ENCODE results near the gene SPEM2.
"Not testable (repeated sequence)": the region's sequence is repeated elsewhere in the genome, so short reads cannot be mapped to it uniquely, and the experiment has no call there.

SPEM2 gene

GRCh38 chr17:7443499-7444485 is 18.4 kb downstream of the SPEM2 start:
- DNase-seq = no peak

DNA sequence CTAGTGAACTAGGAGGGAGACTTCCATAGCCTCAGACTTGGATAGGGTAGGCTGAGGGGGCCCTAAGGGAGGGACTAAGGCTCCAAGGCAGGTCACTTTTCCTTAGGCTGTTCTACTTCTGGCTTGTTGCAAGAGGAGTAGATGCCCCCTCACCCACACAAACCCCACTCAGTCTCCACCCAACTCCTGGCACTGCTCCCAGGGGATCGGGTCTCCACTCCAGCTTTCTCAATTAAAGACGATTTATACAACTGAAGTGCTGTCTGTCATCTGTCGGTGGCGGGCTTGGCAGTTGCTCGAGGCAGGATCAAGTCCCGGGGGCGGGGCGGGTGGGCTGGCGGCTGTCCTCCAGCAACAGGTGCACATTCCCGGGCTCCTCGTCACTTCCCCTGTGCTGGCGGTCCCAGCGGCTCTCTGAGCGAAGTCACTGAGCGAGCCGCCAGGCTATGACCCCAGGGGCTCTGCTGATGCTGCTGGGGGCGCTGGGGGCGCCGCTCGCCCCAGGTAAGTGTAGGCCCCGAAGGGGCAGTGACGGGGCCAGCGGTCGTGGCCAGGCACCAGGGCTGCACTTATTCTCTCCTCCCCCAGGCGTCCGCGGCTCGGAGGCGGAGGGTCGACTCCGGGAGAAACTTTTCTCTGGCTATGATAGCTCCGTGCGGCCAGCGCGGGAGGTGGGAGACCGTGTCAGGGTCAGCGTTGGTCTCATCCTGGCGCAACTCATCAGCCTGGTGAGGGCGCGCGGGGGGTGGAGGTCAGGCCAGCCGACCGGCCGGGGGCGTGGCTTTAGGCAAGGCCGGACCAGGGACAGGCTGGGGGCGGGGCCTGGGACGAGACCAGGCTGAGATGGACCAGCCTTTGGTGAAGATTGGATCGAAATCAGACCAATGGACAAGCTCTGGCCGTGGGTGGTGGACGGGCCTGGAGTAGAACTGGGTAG is 19.5 kb downstream of the SPEM2 start, which contains the start of gene CHRNB1:
TSS of gene CHRNB1 (plus strand) at position 380 of the 937 bp plus-strand sequence. CDS start at position 447, 67 bp downstream.
- no peak for DNase-seq

DNA sequence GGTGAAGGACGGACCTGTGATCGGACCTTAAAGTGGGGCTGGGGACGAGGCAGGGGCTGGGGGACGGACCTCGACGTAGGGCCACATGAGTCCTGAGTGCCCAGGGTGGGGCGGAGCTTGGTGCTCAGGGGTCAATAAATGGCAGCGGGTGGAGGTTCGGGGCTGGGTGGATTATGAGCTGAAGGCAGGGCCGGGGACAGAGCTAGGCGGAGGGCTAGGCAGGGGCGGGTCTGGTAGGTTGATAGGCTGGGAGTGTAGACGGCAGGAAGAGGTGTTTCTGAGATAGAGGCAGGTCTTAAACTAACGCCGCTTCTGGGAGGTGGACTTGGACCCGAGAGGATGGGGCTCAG is 20.2 kb downstream of the SPEM2 start:
- no peak for DNase-seq

DNA sequence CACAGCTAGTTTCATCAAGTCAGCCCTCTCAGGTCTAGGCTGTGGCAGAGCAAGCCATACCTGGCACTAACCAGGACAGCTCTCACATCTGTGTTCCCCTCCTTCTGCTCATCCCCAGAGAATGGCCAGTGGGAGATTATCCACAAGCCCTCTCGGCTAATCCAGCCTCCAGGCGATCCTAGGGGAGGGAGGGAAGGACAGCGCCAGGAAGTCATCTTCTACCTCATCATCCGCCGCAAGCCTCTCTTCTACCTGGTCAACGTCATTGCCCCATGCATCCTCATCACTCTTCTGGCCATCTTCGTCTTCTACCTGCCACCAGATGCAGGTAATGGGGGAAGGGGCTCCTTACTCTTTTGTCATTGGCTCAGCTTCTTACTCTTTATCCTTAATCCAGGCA is 23.0 kb downstream of the SPEM2 start:
- no peak for DNase-seq

GRCh38 chr17:7459961-7460545 is 34.6 kb downstream of the SPEM2 start:
- no peak for DNase-seq

DNA sequence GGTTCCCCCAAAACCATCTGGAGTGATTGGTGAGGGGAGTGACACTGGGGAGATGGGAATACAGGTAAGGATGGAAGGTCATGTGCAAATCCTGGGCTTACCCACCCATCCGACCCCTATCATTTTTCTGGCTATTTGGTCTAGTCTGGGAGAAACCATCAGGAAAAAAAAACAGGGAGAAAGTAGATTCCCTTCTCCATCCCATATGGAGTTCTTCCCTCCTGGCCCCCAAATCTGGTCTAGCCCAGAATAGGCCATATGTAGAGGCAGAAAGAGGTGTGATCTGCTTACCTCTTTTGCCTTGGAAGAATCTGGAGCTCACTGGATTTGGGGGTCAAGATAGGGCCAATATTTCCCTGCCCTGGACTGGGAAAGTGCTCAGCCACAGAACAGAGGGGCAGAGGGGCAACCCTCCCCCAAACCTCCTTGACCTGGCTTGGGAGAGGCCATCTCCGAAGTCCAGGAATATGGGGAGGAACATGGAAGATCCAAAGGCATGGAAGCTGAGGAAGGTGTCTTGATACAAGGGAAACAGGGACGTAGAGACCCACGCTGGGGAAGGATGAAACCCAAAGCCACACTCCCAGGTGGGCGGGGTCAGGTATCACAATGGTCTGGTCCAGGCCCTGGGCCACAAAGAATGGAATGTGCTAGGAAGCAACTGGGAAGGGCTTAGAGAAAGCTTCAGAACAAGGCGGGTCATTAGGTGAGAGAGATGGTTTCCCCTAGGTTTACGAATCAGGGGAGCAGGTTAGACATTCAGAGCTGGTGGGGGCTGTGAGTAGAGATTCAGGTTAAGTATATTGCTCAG is 35.6 kb downstream of the SPEM2 start:
- DNase-seq = no peak

GRCh38 chr17:7462474-7463371 is 37.3 kb downstream of the SPEM2 start:
- no peak for DNase-seq

DNA sequence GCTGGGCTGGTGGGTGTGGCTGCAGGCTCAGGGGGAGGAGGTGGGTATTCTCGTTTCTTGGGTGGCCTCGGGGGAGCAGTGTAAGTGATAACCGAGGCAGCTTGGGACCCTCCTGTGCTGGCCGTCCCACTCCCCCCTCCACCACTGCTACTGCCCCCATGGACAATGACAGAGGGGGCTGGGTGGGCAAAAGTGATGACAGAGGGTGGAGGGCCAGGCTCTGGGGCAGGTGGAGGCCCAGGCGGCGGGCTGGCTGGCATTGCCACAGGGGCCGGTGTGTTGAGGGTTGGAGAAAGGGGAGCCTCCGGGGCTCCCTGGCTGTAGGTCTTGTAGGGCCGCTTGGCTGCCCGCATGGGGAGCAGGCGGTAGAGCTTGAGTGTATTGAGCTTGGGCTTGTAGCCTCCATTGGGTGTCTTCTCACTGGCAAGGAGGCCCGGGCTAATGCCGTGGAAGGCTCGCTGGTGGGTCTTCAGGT is 38.0 kb downstream of the SPEM2 start:
- DNase-seq = no peak

DNA sequence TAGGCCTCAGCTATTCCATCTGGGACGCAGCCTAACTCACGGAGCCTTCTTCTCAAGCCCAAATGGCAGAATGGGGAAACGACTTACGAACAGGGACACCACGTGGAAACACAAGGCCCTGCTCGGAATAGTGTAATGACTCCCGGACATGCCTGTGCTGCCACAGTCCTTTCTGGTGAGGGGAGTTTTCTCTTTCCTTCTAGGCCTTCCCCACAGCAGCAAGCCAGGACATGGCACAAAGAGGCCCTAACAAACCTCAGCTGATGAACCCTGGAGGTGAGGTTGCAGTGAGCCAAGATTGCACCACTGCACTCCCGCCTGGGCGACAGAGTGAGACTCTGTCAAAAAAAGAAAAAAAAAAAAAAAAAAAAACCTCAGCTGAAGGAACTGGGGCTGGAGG is 38.7 kb downstream of the SPEM2 start:
- no peak for DNase-seq

GRCh38 chr17:7465597-7466275 is 40.3 kb downstream of the SPEM2 start:
- no peak for DNase-seq

DNA sequence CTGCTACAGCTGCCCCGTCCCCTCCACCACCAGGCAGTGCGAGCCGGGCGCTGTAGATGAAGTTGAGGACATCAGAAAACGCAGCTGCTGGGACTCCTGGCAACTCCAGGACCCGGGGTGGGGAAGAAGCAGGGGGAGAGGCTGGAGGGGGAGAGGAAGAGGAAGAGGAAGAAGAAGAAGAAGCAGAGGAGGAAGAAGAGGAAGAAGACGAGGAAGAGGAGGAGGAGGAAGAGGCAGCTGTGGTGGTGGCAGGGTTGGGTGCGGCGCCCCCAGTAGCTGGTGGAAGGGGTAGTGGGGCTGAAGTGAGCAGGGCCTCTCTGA is 40.9 kb downstream of the SPEM2 start:
- no peak for DNase-seq

DNA sequence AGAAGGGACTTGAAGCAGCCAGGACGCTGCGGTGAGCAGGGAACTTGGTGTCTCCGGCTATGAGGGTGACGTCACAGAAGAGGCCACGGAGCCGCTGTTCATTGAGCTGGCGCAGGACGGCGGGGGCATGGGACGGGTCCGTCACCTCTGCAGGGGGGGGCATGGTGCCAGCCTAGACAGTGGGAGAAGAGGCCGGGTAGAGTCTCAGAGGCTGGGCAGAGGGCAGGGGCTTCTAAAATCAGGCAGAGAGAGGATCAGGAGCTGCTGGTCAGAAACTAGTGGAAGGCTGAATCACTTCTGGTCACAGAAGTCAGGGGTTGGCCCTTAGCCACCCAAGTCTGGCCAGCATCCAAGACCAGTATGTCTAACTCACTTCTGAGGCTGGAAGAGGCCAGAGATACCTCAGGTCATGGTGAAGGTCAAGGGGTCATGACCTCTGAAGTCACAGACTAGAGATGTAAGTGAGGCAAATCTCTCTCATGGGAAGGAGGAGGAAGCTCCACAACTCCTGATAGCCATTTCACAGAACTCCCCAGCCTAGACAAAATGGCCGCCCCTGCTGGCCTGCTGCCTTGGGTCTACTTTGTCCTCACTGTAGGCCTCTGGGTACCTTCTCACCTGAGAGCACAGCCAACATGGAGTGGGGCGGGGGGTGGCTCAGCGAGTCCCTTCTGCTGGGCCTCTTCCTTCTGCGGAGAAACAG is 41.4 kb downstream of the SPEM2 start:
- no peak for DNase-seq

GRCh38 chr17:7467498-7467897 is 42.1 kb downstream of the SPEM2 start:
- no peak for DNase-seq

DNA sequence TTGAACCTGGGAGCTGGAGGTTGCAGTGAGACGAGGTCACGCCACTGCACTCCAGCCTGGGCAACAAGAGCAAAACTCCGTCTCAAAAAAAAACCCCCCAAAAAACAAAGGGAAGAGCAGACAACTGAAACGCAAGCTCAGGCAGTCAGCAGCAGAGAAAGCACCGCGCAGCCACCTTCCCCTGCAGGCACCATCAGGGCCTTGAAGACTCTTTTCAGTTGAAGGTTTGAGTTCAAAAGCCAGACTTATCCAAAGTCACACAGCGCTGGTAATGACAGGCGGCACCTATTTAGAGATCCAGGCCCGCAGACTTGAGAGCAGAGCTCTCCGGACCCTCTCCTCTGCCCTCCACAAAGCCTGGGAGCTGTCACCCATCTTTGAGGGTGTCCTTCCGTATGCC is 42.9 kb downstream of the SPEM2 start:
- no peak for DNase-seq

DNA sequence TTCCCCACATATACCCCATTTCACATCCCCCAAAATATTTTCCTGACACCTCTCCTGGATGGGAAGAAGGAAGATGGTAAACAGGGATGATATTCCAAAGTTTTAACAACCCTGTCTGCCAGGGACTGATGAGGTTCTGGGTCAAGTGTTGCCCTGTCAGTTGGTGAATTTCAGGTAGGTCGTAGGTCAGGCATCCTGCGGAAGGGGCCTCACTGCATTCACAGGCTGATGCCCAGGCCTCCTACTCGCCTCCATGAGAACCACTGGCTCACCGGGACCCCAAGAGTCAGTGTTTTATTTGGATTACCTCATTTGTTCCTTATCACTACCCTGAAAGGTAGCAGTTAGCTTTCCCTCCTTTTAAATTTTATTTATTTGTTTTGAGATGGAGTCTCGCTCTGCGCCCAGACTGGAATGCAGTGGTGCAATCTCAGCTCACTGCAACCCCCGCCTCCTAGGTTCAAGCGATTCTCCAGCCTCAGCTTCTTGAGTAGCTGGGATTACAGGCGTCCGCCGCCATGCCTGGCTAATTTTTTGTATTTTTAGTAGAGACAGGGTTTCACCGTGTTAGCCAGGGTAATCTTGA is 43.5 kb downstream of the SPEM2 start:
- DNase-seq = no peak

GRCh38 chr17:7469843-7470242 is 44.4 kb downstream of the SPEM2 start:
- not testable (repeated sequence) for DNase-seq

GRCh38 chr17:7470457-7470973 is 45.1 kb downstream of the SPEM2 start:
- DNase-seq = not testable (repeated sequence)

DNA sequence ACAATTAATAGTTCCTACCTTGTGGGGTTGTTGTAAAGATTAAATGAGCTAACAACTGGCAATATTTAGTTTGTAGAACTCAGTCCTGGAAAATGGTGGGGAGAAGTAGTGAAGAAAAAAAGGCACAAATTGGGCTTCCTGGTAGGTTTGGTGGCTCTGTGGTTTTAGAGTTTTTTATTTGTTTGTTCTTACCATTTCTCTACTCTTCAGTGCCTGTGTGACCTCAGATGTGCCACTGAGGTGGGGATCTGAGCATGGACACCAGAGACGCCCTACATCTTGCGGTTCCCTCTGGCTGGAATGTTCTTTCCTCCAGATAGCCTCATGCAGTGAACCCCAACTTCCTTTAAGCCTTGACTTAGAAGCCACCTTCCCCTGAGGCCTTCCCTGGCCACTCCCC is 46.3 kb downstream of the SPEM2 start:
- DNase-seq = no peak

DNA sequence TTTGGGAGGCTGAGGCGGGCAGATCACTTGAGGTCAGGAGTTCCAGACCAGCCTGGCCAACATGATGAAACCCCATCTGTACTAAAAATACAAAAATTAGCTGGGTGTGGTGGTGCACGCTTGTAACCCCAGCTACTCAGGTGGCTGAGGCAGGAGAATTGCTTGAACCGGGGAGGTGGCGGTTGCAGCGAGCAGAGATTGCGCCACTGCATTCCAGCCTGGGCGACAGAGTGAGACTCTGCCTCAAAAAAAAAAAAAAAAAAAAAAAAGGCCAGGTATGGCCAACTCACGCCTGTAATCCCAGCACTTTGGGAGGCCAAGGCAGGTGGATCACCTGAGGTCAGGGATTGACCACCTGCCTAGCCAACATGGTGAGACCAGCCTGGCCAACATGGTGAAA is 49.4 kb downstream of the SPEM2 start:
- not testable (repeated sequence) for DNase-seq

Measured in stimulated activated CD4-positive, alpha-beta T cell treated with anti-CD3 and anti-CD28 coated beads, Interleukin-12 subunit alpha, Interleukin-12 subunit beta, amount 100 ng/mL, for 4 hours (primary cell).